ENCODE measurements around the gene TMEM234. TPM values are rescaled to one million over a fixed set of nuclear protein-coding genes. Genes with fewer than 3 reads are reported as not detected.

The TMEM234 gene
- total and polyA plus RNA-seq, 2 of the 4 experiments (the other 2 are of a cell fraction) = 10.8 to 22.7 TPM

GRCh38 chr1:32255072-32256071, 33.2 kb upstream of the TMEM234 start:
- no peak overlapping the region for H2BK120ac ChIP-seq (ENCODE audit: low read depth, low read length)
- no peak overlapping the region for H3K4ac ChIP-seq (ENCODE audit: low read depth, low read length)
- ATAC-seq (ENCODE audit: low read depth) (no peak), DNase-seq (no peak)
- no peak overlapping the region for H3K18ac ChIP-seq (ENCODE audit: low read depth, low read length)
- CTCF ChIA-PET = no interaction called here
- POLR2A ChIA-PET (ENCODE audit: unreplicated experiment) = no interaction called here
- H3K4me1 ChIP-seq (ENCODE audit: control insufficient read depth, insufficient read depth, low read length) = no peaks in the 10 kb centered on the region
- no peak overlapping the region for H3K9ac ChIP-seq (ENCODE audit: low read depth, low read length)
- H3K36me3 ChIP-seq (ENCODE audit: control insufficient read depth, insufficient read depth, low read length) = no peaks in the 10 kb centered on the region
- WGBS, 2 experiments (ENCODE audit: extremely low coverage in 2 of 2, insufficient read length in 1 of 2) = 60% methylated on average over 1 of the region's 10 CpGs; no CpG with 5 or more reads in 1 of the 2 experiments
- no peaks in the 10 kb centered on the region for H3K79me1 ChIP-seq (ENCODE audit: low read depth in 1 of 2, low read length in 2 of 2)
- TF ChIP-seq RCOR1 (IDR thresholded peaks at IDR 0.05; ENCODE audit: insufficient replicate concordance, low read length) = no peak
- TF ChIP-seq USF2 (IDR thresholded peaks at IDR 0.05; ENCODE audit: low read depth, low read length) = no peak
- no peak for TF ChIP-seq RAD21 (IDR thresholded peaks at IDR 0.05; ENCODE audit: low read length)
- no peak for TF ChIP-seq CEBPB (IDR thresholded peaks at IDR 0.05; ENCODE audit: low read depth, low read length)
- TF ChIP-seq SMC3 (IDR thresholded peaks at IDR 0.05; ENCODE audit: low read depth, low read length) = no peak
- no peak for TF ChIP-seq NFE2L2 (IDR thresholded peaks at IDR 0.05; ENCODE audit: low read depth, low read length)
- no peak for TF ChIP-seq FOS (IDR thresholded peaks at IDR 0.05; ENCODE audit: low read depth, low read length)
- no peak overlapping the region for H4K8ac ChIP-seq (ENCODE audit: low read depth in 2 of 2, low read length in 2 of 2)
- no peak overlapping the region for H4K5ac ChIP-seq (ENCODE audit: low read depth, low read length)
- no peak overlapping the region for H3K14ac ChIP-seq (replicated peaks; ENCODE audit: low read depth, low read length)
- H3K27ac ChIP-seq (ENCODE audit: insufficient read depth, low read length) = no peak overlapping the region
- no peak overlapping the region for H2BK20ac ChIP-seq (ENCODE audit: low read depth, low read length)
- H4K20me1 ChIP-seq (ENCODE audit: insufficient read depth, low read length) = no peaks in the 10 kb centered on the region
- intact Hi-C loops (cut with micrococcal nuclease) (no loop called here), in situ Hi-C loops (cut with MboI; ENCODE audit: low sequenced_read_pairs) (no loop called here), dilution Hi-C loops (cut with HindIII; ENCODE audit: low sequenced_read_pairs, unreplicated experiment) (no loop called here)
- H2AK5ac ChIP-seq (ENCODE audit: low read depth, low read length) = no peak overlapping the region
- no TSS peak for BruUV-seq (replicated peaks)
- no peaks in the 10 kb centered on the region for H3K9me1 ChIP-seq (ENCODE audit: insufficient read depth, low read length)
- H2AFZ ChIP-seq (replicated peaks; ENCODE audit: low read length, poor library complexity) = peak overlapping the region; percentile 18
- no peaks in the 10 kb centered on the region for H3K9me3 ChIP-seq (ENCODE audit: control insufficient read depth, insufficient read depth, low read length)
- no peak overlapping the region for H2AK9ac ChIP-seq (replicated peaks; ENCODE audit: low read depth, low read length, poor library complexity)
- no peak overlapping the region for H3K4me3 ChIP-seq (ENCODE audit: insufficient read depth, low read depth, low read length)
- H4K91ac ChIP-seq (ENCODE audit: insufficient read depth, low read depth, low read length) = no peak overlapping the region
- H2BK15ac ChIP-seq (ENCODE audit: low read depth, low read length) = no peak overlapping the region
- H3K23ac ChIP-seq (ENCODE audit: low read depth, low read length) = no peak overlapping the region
- H3K27me3 ChIP-seq (ENCODE audit: control insufficient read depth, insufficient read depth, low read length) = peaks cover 2% of the 10 kb centered on the region; the same call in 1 of the 2 replicates
- no peak overlapping the region for H3K56ac ChIP-seq (ENCODE audit: extremely low read depth, insufficient read depth, low read length)
- H3K4me2 ChIP-seq (ENCODE audit: low read depth, low read length) = no peak overlapping the region
- no peak overlapping the region for H2BK5ac ChIP-seq (ENCODE audit: low read depth, low read length, poor library complexity, severe bottlenecking)
